ENCODE results near the gene PRR35. TPM values are rescaled to one million over a fixed set of nuclear protein-coding genes. Genes with fewer than 3 reads are reported as not detected.

The PRR35 gene
- total RNA-seq, 1 experiment from 2014 or later: 0.05 TPM

DNA sequence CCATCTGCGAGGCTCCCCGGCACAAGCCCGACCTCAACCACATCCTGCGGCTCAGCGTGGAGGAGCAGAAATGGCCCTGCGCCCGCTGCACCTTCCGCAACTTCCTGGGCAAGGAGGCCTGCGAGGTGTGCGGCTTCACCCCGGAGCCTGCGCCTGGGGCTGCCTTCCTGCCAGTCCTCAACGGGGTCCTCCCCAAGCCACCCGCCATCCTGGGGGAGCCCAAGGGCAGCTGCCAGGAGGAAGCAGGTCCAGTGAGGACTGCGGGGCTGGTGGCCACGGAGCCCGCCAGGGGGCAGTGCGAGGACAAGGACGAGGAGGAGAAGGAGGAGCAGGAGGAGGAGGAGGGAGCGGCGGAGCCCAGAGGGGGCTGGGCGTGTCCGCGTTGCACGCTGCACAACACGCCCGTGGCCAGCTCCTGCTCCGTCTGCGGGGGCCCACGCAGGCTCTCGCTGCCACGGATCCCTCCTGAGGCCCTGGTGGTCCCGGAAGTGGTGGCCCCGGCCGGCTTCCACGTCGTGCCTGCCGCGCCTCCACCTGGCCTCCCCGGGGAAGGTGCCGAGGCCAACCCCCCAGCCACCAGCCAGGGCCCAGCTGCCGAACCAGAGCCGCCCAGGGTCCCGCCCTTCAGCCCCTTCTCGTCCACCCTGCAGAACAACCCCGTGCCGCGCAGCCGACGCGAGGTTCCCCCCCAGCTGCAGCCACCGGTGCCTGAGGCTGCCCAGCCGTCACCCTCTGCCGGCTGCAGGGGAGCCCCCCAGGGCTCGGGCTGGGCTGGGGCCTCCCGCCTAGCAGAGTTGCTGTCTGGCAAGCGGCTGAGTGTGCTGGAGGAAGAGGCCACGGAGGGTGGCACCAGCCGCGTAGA lies 13.1 kb upstream of the PRR35 start:
- DNase-seq (ENCODE audit: extremely low read depth, low read depth): peak; percentile 51

DNA sequence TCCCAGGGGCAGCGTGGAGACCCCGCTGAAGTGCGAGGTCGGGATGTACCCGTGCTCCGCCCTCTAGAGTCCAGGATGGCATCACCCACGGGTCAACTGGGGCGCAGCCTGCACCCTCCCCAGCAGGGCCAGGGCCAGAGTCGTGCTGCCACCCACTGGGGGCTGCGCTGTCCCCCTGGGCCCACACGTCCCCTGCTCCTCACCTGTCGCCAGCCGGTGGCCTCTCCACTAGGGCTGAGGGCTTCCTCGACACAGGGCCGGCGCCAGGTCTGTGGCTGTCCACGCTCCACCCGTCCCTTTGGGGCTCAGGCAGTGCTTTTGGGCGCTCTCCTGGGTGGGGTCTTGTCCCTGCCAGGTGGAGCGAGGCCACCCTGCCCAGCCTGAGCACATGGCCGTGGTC lies 11.6 kb upstream of the PRR35 start:
- no peak for DNase-seq (ENCODE audit: extremely low read depth, low read depth)

DNA sequence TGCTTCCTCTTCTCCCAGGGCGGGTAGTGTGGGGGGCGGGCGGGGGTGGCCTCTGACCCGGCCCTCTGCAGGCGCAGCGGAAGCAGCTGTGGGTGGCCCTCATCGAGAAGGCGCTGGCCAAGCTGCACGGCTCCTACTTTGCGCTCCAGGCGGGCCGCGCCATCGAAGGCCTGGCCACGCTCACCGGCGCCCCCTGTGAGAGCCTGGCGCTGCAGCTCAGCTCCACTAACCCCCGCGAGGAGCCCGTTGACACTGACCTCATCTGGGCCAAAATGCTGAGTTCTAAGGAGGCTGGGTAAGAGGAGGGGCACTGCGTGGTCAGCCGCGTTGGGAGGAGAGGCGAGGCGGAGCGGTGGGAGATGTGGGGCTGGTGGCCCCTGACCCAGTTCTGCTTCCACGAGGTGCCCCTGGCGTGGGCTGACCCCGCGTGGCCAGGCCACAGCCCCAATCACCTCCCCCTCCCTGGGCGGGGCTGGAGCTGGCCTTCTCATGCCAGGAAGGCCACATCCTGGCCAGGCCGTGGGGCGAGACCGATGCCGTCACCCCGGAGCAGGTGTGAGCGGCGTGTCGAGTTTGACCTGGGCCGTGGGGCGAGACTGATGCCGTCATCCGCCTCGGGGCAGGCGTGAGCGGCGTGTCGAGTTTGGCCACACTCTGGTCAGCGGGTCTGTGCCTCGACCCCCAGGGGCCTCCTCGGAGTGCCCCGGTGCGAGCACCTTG lies 10.5 kb upstream of the PRR35 start:
- DNase-seq (ENCODE audit: extremely low read depth, low read depth): no peak

DNA sequence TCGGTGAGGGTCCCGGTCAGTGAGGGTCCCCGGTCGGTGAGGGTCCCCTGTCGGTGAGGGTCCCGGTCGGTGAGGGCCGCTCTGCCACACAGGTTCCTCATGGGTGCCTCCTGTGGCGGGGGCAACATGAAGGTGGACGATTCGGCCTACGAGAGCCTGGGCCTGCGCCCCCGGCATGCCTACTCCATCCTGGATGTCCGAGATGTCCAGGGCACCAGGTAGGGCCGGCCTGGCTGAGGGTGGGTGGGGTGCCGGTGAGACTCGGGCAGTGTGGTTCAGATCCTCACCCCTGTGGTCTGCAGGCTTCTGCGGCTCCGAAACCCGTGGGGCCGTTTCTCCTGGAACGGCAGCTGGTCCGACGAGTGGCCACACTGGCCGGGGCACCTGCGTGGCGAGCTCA lies 9.0 kb upstream of the PRR35 start:
- no peak for DNase-seq (ENCODE audit: extremely low read depth, low read depth)

DNA sequence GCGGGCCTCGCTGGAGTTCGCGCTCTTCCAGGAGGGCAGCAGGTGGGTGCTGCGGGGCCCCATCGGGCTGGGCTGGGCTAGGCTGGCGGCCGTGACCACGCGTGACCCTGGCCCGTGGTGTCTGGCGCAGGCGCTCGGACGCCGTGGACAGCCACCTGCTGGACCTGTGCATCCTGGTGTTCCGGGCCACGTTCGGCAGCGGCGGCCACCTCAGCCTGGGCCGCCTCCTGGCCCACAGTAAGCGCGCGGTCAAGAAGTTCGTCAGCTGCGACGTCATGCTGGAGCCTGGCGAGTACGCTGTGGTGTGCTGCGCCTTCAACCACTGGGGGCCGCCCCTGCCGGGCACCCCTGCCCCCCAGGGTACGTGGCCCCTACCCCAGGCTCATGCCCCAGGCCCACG lies 8.0 kb upstream of the PRR35 start:
- no peak for DNase-seq (ENCODE audit: extremely low read depth, low read depth)

DNA sequence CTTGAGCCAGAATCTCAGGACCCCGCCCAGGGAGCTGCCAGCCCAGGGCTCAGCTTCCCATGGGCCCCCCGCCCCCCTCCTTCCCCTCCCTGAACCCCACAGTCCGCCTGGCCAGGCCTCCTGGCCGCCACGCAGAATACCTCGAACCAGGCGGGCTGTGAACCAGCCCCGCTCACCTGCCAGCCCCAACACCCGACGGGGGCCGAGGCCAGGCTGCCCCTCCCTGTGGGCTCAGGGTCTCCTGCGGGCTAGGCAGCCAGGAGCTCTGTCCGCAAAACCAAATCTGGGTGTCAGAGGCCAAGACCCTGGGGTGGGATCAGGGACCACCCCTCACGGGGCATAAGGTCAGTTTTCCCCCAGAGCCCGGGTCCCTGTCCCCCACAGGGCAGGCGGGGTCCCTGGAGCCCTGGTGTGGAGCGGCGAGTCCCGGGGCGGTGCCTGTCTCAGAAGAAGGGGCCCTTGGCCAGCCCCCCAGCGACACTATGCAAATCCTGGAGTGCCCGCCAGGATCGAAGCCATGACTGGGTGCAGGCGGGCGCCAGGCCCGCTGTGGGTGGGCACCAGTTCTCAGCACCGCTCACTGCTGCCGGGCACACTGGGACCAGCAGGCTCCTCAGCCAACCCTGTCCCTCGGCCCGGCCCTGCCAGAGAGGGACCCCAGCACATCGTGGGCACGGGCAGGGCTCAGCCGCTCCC lies 6.4 kb upstream of the PRR35 start:
- DNase-seq (ENCODE audit: extremely low read depth, low read depth): no peak

DNA sequence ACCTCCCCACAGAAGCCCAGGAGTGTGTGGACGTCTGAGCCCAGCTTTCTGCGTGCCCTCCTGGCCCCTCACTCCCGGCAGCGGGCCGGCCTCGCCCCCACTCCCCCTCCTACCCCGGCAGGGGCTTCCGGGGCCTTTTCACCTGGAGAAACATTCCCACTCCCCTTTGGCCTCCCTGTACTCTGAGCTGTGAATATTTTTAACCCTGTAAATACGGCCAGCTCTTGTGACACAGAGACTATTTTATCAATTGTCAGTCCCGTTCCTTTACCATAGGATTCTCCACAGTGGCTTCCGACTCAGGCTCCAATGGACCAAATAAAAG lies 5.9 kb upstream of the PRR35 start:
- DNase-seq (ENCODE audit: extremely low read depth, low read depth): no peak

DNA sequence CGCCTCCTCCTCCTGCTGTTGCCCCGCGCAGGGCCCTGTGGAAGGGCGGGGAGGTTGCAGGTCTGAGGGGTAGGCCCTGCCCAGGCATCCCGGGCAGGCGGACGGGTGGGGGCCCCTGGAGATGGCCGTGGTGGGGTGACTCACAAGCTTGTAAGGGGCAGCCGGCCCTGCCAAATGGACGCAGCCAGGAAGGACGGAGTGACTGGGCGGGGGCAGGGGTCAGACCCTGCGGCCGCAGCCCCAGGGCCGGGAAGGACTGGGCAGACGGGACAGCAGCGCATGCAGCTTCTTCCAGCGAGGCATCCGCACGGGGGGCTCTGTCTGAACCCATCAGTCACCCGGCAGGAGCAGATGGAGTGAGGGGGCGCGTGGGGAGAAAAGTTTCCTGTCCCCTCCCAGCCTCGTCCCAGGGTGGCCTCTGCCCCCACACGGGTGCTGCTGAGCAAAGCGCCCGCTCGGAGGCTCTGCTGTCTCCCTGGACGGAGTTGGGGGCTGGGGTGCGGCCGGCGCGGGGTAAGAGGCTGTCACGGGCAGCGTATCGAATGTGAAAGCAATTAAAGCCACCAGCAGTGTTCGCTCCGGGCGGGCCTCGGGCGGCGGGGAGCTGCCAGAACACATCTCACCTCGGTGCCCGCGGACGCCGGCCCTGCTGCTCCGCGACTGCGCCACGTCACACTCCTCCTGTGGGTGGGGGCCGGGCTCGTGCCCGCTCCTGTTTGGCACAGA lies 5.4 kb upstream of the PRR35 start:
- no peak for DNase-seq (ENCODE audit: extremely low read depth, low read depth)

DNA sequence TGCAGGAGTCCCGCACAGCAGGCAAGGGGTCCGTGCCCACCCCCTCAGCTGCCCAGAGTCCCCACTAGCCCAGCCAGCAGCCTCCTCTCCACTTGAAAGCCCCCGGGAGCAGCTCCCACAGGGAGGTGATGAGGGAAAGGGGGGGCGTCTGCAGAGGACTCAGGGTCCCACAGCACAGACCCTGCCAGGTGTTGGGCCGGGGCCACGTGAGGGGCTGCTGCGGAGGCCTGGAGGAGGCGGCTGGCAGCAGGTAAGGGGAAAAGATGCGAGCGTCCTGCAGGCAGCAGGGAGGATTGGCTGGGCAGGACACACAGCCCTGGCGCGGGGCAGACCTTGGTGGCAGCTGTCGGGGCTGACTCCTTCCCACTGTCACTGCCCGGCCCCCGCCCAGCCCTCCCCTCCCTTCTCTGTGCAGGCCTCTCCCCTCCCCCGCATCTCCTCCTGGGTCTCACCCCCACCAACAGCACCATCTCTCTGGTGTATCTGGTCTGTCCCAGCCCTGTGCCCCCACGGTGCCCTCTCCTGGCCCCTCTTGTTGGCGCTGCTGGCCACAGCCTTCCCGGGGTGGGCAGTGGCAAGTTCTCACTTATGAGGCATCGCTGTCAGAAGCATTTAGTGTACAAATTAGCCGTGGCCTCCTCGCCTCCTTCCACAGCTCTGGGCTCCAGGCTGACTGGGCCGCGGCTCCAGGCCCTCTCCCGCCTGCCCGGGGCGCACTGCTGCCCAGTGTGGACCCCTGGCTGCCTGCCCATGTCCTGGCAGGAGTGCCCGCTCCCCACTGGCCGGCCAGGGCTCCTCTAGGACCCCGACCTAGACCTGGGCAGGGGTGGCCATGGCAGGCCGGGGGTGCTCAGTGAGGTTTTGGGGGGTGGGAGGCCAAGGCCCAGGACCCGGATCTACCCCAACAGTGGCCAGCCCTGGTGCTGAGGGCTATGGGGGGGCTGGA lies 4.4 kb upstream of the PRR35 start:
- no peak for DNase-seq (ENCODE audit: extremely low read depth, low read depth)

DNA sequence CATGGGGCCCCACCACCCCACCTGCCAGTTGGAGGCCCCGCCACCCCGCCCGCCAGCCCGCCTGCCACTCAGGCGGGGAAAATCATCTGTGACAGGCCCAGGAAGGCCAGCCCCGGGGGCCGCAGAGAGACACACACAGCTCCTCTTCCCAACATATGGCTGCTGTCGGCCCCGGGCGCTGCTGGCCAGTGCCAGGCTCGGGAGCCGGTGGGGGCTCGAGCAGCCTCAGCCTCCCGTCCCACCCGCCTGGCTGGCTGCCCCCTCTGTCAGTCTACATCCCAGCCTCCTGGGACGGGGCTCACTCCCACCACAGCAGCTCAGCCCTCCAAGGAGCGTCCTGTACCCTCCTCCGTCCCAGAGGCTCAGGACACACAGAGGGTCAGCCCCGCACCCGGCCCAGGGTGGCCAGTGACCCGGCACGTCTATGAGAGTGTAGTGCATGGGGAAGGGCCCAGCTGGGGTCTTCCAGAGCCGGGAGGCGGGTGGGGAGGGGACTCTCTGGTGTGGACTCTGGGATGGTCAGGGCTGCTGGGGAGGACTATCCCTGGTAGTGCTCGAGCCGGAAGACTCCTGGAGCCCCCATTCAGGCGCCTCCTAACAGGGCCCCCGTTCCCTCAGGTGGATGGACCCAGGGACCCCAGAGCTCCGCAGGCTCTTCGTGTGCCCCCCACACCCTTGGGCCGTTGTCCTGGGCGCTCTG lies 3.6 kb upstream of the PRR35 start:
- no peak for DNase-seq (ENCODE audit: extremely low read depth, low read depth)

DNA sequence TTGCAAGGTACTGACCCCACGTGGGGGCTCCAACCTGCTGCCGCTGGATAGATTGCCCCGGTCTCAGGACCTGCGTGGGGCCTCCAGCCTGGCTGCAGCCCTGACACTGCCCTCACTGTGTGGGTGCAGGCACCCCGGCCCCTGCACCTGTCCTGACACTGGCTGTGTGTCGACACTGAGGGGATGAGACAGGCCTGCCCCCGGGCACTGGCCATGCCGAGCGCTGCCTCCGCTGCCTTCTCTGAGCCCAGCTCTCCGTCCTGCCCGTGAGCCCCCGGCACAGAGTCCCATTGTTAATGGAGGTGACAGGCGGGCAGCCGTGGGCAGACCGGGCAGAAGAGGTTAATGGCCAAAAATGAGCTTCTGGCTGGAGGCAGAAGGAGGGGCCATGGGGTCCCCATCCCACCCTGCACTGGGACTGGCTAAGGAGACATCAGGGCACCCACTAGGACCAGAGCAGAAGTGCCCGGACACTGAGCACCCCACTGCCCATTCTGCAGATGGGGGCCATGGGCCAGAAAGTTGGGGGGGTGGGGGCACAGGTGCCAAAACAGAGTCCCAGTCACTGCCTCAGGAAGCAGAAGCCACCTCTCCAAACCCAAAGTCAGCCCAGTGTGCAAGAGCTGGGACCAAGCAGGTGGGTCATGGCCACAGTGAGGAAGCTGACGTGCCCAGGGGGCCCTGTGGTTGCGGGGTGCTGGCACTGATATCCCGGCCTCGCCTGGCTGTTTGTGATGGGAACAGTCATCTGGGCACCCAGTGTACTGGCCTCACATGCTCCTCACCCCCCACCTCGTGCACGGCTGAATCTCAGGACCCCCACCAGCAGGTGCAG lies 2.5 kb upstream of the PRR35 start:
- no peak for DNase-seq (ENCODE audit: extremely low read depth, low read depth)

DNA sequence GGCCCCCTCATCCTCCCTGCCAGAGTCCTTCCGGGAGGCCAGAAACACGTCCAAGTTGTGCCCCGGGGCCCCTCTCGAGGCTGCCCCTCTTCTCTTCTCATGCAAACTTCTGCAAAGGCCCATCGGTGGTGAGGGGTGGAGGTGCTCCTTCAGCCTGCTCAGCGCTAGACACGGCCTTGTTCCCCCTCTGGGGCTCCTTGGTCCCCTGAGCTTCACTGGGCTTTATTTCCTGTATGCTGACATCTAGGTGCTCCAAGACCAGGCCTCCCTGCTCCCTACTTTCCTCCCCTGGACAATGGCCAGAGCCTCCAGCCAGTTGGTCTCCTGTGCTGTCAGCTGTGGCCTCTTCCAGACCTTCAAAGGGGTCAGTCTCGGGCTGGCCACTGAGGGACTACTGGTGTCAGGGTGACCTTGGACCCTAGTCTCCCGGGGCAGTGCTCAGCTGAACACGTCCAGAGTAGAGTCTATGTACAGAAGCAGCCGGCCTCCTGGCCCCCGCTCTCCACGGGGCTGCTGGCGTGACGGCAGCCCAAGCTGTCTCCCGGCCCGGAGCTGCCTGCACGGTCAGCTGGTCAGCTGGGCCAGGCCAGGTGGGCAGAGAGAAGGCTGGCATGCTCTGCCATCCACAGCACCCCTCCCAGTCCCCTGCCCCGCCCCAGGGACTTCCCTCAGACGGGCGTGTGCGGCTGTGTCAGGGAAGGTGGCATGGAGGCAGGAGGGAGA lies 1.7 kb upstream of the PRR35 start:
- DNase-seq (ENCODE audit: extremely low read depth, low read depth): no peak

DNA sequence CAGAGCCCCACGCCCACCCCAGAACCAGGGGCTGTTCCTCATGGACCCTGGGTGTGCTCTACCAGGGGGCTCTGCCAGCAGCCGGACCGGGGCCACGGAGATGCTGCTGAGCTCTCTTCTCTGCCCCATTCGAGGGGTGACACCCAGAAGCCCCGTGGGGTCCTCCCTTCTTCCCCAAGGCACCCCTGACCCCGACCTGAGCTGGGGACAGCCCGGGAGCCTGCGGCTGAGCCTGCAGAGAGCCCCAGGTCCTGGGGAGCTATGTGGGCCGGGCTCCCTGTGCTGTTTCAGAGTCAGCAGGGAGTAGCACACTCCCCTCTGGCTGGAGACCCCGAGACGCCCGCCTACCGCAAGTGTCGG lies 1.2 kb upstream of the PRR35 start:
- DNase-seq (ENCODE audit: extremely low read depth, low read depth): no peak

DNA sequence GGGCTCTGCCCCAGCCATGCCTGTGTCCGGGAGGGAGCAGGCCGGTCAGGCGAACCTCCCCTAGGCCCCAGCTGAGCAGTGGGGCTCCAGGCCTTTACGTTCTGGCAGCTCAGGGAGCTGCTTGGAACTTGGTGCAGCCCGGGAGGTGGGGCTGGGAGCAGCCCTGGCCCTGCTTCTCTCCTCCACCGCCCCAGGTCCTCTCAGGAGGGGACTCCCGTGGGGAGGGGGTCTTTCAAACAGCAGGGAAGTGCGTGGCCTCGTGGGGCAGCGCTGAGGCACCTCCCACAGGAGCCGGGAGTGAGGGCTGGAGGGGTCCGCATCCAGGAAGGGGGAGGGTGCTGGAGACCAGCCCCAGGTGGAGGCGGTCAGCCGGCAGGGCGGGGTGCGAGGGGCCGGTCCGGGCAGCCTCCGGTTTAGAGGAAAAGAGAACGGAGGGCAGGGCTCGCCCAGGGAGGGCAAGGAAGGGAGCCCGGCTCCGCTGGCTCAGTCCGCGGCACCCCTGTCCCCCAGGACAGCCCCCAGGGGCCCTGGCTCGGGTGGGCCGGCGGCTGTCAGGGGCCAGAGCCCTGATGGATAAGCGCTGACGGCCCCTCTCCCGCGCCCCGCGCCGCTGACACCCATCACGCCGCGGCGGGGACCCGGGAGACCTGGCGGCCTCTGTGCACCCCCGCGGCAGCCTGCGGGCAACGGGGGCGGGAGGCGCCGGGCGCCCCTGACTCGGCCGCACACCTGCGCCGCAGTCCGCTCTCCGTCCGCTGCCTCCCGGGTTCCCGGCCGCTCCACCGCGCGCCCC lies 587 bp upstream of the PRR35 start:
- DNase-seq (ENCODE audit: extremely low read depth, low read depth): no peak

DNA sequence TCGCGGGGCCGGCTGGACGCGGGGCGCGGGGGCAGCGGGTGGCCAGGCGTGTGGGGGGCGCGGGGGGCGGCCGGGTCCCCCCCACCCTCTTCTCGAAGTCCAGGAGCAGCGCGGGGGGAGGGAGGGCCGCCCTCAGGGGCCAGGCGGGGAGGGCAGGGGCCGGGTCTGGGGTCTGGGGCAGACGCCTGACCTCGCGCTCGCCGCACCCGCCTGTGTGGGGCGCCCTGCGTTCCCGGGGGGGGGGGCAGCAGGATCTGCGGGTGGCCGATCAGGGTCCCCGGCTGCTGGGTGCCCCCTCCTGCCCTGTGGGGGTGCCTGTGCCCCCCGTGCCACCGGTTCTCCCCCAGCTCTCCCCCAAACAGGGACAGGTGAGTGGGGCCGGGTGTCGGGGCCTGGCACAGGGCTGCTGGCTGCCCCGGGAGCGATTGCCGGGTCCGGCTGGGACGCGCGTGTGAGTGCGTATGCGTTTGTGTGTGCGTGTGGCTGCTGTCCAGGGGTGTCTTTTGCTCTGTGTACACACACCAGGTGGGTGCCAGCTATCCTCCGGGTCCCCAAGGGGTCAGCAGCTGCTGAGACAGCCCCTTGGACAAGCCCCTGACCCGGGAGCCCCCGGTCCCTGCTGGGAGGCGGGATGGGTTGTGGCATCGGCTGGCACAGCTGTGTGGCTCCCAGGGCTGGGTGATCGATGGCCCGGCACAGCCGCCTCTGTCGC lies 663 bp downstream of the PRR35 start:
- no peak for DNase-seq (ENCODE audit: extremely low read depth, low read depth)

DNA sequence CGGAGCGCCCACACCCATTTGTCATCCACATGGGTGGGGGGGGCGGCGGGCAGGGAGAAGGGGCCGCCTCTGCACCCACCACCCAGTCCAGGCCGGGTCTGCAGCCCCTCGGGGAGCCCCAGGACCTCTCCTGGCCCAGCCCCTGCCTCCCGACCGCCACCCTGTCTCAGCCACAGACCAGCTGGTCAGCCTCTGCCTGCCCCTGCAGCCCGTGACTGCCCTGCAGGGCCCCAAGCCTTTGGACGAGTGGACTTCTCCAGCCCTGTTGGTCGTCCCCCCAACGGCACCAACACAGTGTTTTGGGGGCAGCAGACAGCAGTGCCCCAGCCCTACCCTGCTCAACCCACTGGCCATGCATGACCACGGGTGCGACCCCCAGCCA lies 1.2 kb downstream of the PRR35 start:
- no peak for DNase-seq (ENCODE audit: extremely low read depth, low read depth)
